Measurements from ENCODE around the gene TTN.

GRCh38 chr2:178830451-178830850 lies 23.2 kb upstream of the TTN start:
- TF ChIP-seq CTCF (IDR thresholded peaks at IDR 0.05; ENCODE audit: insufficient read depth, low read depth, low read length) (no peak), EZH2 (IDR thresholded peaks at IDR 0.05; ENCODE audit: insufficient read depth, low read length) (no peak)
